Measurements from ENCODE around the gene MSI2. TPM values are rescaled to one million over a fixed set of nuclear protein-coding genes. Genes with fewer than 3 reads are reported as not detected.

Gene MSI2
- total and polyA plus RNA-seq, 2 donors (not counting 1 experiment from before 2014, with no cell fraction given): 16.1 to 196 TPM

DNA sequence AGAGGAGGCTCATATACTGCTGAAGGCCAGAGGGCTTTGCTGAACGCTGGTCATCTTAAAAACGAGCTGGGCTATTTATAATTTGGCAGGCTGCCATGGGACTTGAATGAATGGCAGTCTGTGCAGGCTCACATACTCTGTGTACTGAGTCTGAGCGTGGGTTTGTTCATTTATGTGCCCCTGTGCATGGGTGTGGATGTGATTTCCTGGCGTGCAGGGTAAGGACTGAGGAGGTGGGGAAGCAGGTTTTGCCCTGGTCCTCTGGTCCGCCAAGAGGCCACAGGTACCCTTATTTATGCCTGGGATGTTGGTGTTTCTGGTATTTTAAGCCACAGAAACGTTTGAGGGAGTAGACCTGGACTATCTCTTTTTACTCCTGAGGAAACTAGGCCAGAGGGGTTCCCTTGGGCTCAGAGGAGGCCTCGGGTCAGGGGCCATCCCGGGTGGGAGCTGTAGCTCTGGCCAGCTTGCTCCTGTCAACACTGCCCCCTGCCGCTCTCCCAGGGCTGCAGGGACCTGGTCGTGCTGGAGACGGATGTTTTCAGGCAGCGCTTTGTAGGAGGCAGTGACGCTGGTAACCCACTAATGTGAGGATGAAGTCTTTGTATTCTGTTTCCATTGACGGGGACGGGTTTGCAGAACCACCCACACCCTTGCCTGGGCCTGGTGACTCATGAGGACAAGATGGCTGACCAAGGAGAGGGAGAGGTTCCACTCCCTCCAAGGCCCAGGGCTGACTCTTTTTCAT is 184.4 kb downstream of the MSI2 start:
- H3K4me1 Mint-ChIP-seq: peaks cover 89% of the 10 kb centered on the region
- H3K9me3 Mint-ChIP-seq (ENCODE audit: insufficient read depth): no peaks in the 10 kb centered on the region
- ChIA-PET CTCF (interaction anchor here (0.8 to 3.5 kb wide), 6 partner anchors 13 to 231 kb away, joined by 3 to 14 read pairs (median 3); no protein-coding TSS in a partner anchor), POLR2A (interaction anchor here (0.7 to 1.2 kb wide), 2 partner anchors 13 to 183 kb away, joined by 3 to 4 read pairs; no protein-coding TSS in a partner anchor)
- no peak overlapping the region for H3K9ac ChIP-seq (ENCODE audit: low read length)
- no peak for TF ChIP-seq EZH2 (IDR thresholded peaks at IDR 0.05; ENCODE audit: borderline replicate concordance, insufficient read depth, low read depth, low read length, poor library complexity, severe bottlenecking)
- TF ChIP-seq, protein P1, sequence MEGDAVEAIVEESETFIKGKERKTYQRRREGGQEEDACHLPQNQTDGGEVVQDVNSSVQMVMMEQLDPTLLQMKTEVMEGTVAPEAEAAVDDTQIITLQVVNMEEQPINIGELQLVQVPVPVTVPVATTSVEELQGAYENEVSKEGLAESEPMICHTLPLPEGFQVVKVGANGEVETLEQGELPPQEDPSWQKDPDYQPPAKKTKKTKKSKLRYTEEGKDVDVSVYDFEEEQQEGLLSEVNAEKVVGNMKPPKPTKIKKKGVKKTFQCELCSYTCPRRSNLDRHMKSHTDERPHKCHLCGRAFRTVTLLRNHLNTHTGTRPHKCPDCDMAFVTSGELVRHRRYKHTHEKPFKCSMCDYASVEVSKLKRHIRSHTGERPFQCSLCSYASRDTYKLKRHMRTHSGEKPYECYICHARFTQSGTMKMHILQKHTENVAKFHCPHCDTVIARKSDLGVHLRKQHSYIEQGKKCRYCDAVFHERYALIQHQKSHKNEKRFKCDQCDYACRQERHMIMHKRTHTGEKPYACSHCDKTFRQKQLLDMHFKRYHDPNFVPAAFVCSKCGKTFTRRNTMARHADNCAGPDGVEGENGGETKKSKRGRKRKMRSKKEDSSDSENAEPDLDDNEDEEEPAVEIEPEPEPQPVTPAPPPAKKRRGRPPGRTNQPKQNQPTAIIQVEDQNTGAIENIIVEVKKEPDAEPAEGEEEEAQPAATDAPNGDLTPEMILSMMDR (IDR thresholded peaks at IDR 0.05): peak; percentile 13
- H3K4me2 ChIP-seq (replicated peaks; ENCODE audit: low read depth, low read length, poor library complexity, severe bottlenecking): peak overlapping the region; percentile 34
- H3K27me3 ChIP-seq (replicated peaks in 1 of 4; ENCODE audit: control extremely low read depth in 1 of 4, control insufficient read depth in 3 of 4, insufficient read depth in 4 of 4, low read length in 3 of 4): no peaks in the 10 kb centered on the region
- H3K4me3 ChIP-seq (ENCODE audit: control extremely low read depth in 1 of 5, extremely low read depth in 1 of 5, insufficient read depth in 1 of 5, low read depth in 2 of 5, low read length in 4 of 5): no peak overlapping the region
- H3K4me1 ChIP-seq (ENCODE audit: control insufficient read depth in 2 of 2, insufficient read depth in 2 of 2, low read length in 2 of 2): peaks cover 66 to 69% of the 10 kb centered on the region in 2 donors
- peak; percentile 73 for ATAC-seq (ENCODE audit: low read depth)
- intact Hi-C loops (cut with micrococcal nuclease): loop anchor here (5.0 kb wide), 2 partner anchors 112 to 182 kb away; no protein-coding TSS in a partner anchor
- no peak overlapping the region for H3K27ac ChIP-seq (ENCODE audit: low read length in 2 of 2)
- H2AFZ ChIP-seq (ENCODE audit: insufficient read depth, low read depth, low read length, poor library complexity, severe bottlenecking): no peak overlapping the region
- peak overlapping the region; percentile 40 for H3K4me3 Mint-ChIP-seq
- no peaks in the 10 kb centered on the region for H3K9me3 ChIP-seq (ENCODE audit: control extremely low read depth in 1 of 3, control insufficient read depth in 2 of 3, insufficient read depth in 1 of 3, low read length in 2 of 3)
- WGBS (ENCODE audit: insufficient coverage): 28% methylated on average over 13 of the region's 15 CpGs
- H4K20me1 ChIP-seq (ENCODE audit: control insufficient read depth, insufficient read depth, low read length, poor library complexity, severe bottlenecking): peaks cover 47% of the 10 kb centered on the region
- DNase-seq: peak; percentile 36
- peak overlapping the region; percentile 82 for H3K27ac Mint-ChIP-seq
- H3K36me3 ChIP-seq (replicated peaks in 1 of 2; ENCODE audit: control extremely low read depth in 1 of 2, control insufficient read depth in 1 of 2, extremely low read depth in 1 of 2, insufficient read depth in 2 of 2, low read length in 1 of 2): no peaks in the 10 kb centered on the region
- peaks cover 72% of the 10 kb centered on the region for H3K79me2 ChIP-seq (ENCODE audit: control insufficient read depth, insufficient read depth, low read length)
- H3K27me3 Mint-ChIP-seq: no peaks in the 10 kb centered on the region

DNA sequence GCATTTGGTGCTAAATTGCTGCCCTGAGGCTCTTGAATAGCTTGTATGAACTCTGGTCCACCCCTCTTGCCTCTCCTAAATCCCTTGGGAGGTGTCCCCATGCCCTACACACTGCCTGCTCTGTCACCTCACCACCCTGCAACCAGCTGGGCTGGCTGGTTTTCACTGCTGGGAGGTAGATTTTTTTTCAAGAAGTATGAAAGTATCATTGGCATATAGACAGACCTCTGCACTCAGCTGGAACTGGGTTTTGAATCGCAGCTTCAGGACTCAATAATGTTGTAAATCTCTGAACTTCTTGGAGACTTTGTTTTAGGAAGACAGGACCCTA is 184.9 kb downstream of the MSI2 start:
- POLR2A ChIA-PET: no interaction called here
- intact Hi-C loops (cut with micrococcal nuclease): loop anchor here (5.0 kb wide), 2 partner anchors 111 to 181 kb away; no protein-coding TSS in a partner anchor
- no peak for DNase-seq
- Histone ChIP-seq H3K4me1 (ENCODE audit: control insufficient read depth in 2 of 2, insufficient read depth in 2 of 2, low read length in 2 of 2) (peaks cover 66 to 69% of the 10 kb centered on the region in 2 donors), H4K20me1 (ENCODE audit: control insufficient read depth, insufficient read depth, low read length, poor library complexity, severe bottlenecking) (peaks cover 42% of the 10 kb centered on the region), H3K27ac (ENCODE audit: low read length in 2 of 2) (no peak overlapping the region), H3K36me3 (replicated peaks in 1 of 2; ENCODE audit: control extremely low read depth in 1 of 2, control insufficient read depth in 1 of 2, extremely low read depth in 1 of 2, insufficient read depth in 2 of 2, low read length in 1 of 2) (no peaks in the 10 kb centered on the region), H3K9me3 (ENCODE audit: control extremely low read depth in 1 of 3, control insufficient read depth in 2 of 3, insufficient read depth in 1 of 3, low read length in 2 of 3) (no peaks in the 10 kb centered on the region), H3K79me2 (ENCODE audit: control insufficient read depth, insufficient read depth, low read length) (peaks cover 72% of the 10 kb centered on the region), H2AFZ (ENCODE audit: insufficient read depth, low read depth, low read length, poor library complexity, severe bottlenecking) (no peak overlapping the region), H3K4me3 (ENCODE audit: control extremely low read depth in 1 of 5, extremely low read depth in 1 of 5, insufficient read depth in 1 of 5, low read depth in 2 of 5, low read length in 4 of 5) (no peak overlapping the region), H3K4me2 (replicated peaks; ENCODE audit: low read depth, low read length, poor library complexity, severe bottlenecking) (peak overlapping the region; percentile 30), H3K27me3 (replicated peaks in 1 of 4; ENCODE audit: control extremely low read depth in 1 of 4, control insufficient read depth in 3 of 4, insufficient read depth in 4 of 4, low read length in 3 of 4) (no peaks in the 10 kb centered on the region), H3K9ac (ENCODE audit: low read length) (no peak overlapping the region)
- peak overlapping the region; percentile 37 for H3K4me3 Mint-ChIP-seq
- H3K9me3 Mint-ChIP-seq (ENCODE audit: insufficient read depth): no peaks in the 10 kb centered on the region
- WGBS (ENCODE audit: insufficient coverage): 0% methylated on average over 1 of the region's 1 CpG
- H3K27ac Mint-ChIP-seq: peak overlapping the region; percentile 82
- TF ChIP-seq, protein P1 (IDR thresholded peaks at IDR 0.05): no peak
- TF ChIP-seq EZH2 (IDR thresholded peaks at IDR 0.05; ENCODE audit: borderline replicate concordance, insufficient read depth, low read depth, low read length, poor library complexity, severe bottlenecking): no peak
- CTCF ChIA-PET: interaction anchor here (0.8 to 3.5 kb wide), 5 partner anchors 14 to 222 kb away, joined by 3 to 14 read pairs (median 3); no protein-coding TSS in a partner anchor
- H3K4me1 Mint-ChIP-seq: peaks cover 88% of the 10 kb centered on the region
- ATAC-seq (ENCODE audit: low read depth): peak; percentile 17
- no peaks in the 10 kb centered on the region for H3K27me3 Mint-ChIP-seq

Measured in B cell (primary cell).